Effector memory CD8-positive, alpha-beta T cell (primary cell): ENCODE data around the gene BMPR2.
"Not testable (repeated sequence)": the region's sequence is repeated elsewhere in the genome, so short reads cannot be mapped to it uniquely, and the experiment has no call there.

Experiments
- ATAC-seq: fragments of 150-1000 bp; cut with Tn5 transposase; replicated peaks from 2 replicates; pipeline ENCODE4 v1.10.0; 2021; ENCODE audit warnings: mild to moderate bottlenecking, moderate library complexity
- DNase-seq, 3 experiments: peaks; one replicate each; pipeline ENCODE4 v3.0.0; 2021
- H3K27ac Mint-ChIP-seq, 2 donors: one replicate each; pipeline ENCODE4 v1.8.0; 2022; ENCODE audit warnings: mild to moderate bottlenecking in 2 of 2, mixed read lengths in 2 of 2, moderate library complexity in 2 of 2
- H3K27me3 Mint-ChIP-seq, 2 donors: one replicate each; pipeline ENCODE4 v1.8.0; 2022; ENCODE audit warnings: mixed read lengths in 2 of 2
- H3K36me3 Mint-ChIP-seq: one replicate; pipeline ENCODE4 v1.8.0; 2022; ENCODE audit warnings: mild to moderate bottlenecking, moderate library complexity, mixed read lengths; ENCODE audit not compliant: insufficient read depth
- H3K4me1 Mint-ChIP-seq, 2 donors: one replicate each; pipeline ENCODE4 v1.8.0; 2022; ENCODE audit warnings: low read depth in 2 of 2, mixed read lengths in 2 of 2
- H3K4me3 Mint-ChIP-seq, 2 donors: one replicate each; pipeline ENCODE4 v1.8.0; 2022; ENCODE audit warnings: mild to moderate bottlenecking in 2 of 2, mixed read lengths in 2 of 2, moderate library complexity in 2 of 2
- H3K9me3 Mint-ChIP-seq, 2 donors: one replicate each; pipeline ENCODE4 v1.8.0; 2022; ENCODE audit warnings: mixed read lengths in 2 of 2

BMPR2 gene

DNA sequence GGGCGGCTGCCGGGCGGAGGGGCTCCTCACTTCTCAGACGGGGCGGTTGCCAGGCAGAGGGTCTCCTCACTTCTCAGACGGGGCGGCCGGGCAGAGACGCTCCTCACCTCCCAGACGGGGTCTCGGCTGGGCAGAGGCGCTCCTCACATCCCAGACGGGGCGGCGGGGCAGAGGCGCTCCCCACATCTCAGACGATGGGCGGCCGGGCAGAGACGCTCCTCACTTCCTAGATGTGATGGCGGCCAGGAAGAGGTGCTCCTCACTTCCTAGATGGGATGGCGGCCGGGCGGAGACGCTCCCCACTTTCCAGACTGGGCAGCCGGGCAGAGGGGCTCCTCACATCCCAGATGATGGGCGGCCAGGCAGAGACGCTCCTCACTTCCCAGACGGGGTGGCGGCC is 159.2 kb downstream of the BMPR2 start:
- ATAC-seq, H3K27me3 Mint-ChIP-seq, H3K9me3 Mint-ChIP-seq, H3K27ac Mint-ChIP-seq, H3K4me3 Mint-ChIP-seq, DNase-seq, H3K4me1 Mint-ChIP-seq: not testable (repeated sequence)
- peaks cover 11% of the 10 kb centered on the region for H3K36me3 Mint-ChIP-seq

DNA sequence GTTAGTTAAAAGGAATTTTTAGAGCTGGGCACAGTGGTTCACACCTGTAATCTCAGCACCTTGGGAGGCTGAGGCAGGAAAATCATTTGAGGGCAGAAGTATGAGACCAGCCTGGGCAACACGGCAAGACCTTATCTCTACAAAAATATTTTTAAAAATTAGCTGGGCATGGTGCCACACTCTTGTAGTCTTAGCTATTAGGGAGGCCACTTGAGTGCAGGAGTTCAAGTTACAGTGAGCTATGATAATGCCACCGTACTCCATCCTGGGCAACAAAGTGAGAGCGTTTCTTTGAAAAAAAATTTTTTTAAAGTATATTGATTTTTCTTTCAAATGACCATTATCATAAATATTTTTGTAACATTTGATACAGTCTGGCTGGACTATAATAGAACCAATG is 165.0 kb downstream of the BMPR2 start:
- ATAC-seq (no peak), DNase-seq (no peak)
- Mint-ChIP-seq H3K4me1 (peaks cover 0 to 4% of the 10 kb centered on the region in 2 donors), H3K27me3 (no peaks in the 10 kb centered on the region), H3K27ac (no peak overlapping the region), H3K36me3 (peaks cover 3% of the 10 kb centered on the region), H3K4me3 (no peak overlapping the region), H3K9me3 (no peaks in the 10 kb centered on the region)

GRCh38 chr2:202542142-202542541 is 166.0 kb downstream of the BMPR2 start:
- no peaks in the 10 kb centered on the region for H3K9me3 Mint-ChIP-seq
- H3K4me3 Mint-ChIP-seq: no peak overlapping the region
- DNase-seq: no peak
- H3K36me3 Mint-ChIP-seq: peaks cover 3% of the 10 kb centered on the region
- no peak overlapping the region for H3K27ac Mint-ChIP-seq
- no peaks in the 10 kb centered on the region for H3K27me3 Mint-ChIP-seq
- ATAC-seq: no peak
- H3K4me1 Mint-ChIP-seq: peaks cover 0 to 4% of the 10 kb centered on the region in 2 donors

GRCh38 chr2:202545523-202545922 is 169.4 kb downstream of the BMPR2 start:
- ATAC-seq: no peak
- no peaks in the 10 kb centered on the region for H3K27me3 Mint-ChIP-seq
- no peaks in the 10 kb centered on the region for H3K4me1 Mint-ChIP-seq
- no peak for DNase-seq
- no peaks in the 10 kb centered on the region for H3K9me3 Mint-ChIP-seq
- no peak overlapping the region for H3K27ac Mint-ChIP-seq
- H3K4me3 Mint-ChIP-seq: no peak overlapping the region
- H3K36me3 Mint-ChIP-seq: peaks cover 3% of the 10 kb centered on the region

GRCh38 chr2:202545931-202546330 is 169.8 kb downstream of the BMPR2 start:
- H3K27ac Mint-ChIP-seq: no peak overlapping the region
- DNase-seq (no peak), ATAC-seq (no peak)
- H3K9me3 Mint-ChIP-seq: no peaks in the 10 kb centered on the region
- H3K27me3 Mint-ChIP-seq: no peaks in the 10 kb centered on the region
- H3K36me3 Mint-ChIP-seq: peaks cover 3% of the 10 kb centered on the region
- H3K4me1 Mint-ChIP-seq: no peaks in the 10 kb centered on the region
- H3K4me3 Mint-ChIP-seq: no peak overlapping the region

DNA sequence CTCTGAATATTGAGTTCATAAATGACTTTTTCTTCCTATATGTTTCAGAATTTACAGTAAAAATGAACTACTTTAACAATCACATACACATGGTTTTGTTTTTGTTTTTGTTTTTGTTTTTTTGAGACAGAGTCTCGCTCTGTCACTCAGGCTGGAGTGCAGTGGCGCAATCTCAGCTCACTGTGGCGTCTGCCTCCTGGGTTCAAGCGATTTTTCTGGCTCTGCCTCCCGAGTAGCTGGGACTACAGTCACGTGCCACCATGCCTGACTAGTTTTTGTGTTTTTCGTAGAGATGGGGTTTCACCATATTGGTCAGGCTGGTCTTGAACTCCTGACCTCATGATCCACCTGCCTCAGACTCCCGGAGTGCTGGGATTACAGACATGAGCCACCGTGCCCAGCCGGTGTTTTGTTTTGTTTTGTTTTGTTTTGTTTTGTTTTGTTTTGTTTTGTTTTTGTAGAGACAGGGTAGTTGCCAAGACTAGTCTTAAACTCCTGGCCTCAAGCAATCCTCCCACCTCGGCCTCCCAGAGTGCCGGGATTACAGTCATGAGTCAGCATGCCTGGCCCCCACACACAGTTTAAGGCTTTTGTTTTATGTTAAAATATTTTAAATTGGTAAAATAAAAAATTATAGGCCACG is 170.5 kb downstream of the BMPR2 start:
- not testable (repeated sequence) for H3K4me1 Mint-ChIP-seq, DNase-seq, H3K36me3 Mint-ChIP-seq, H3K9me3 Mint-ChIP-seq, H3K4me3 Mint-ChIP-seq, H3K27me3 Mint-ChIP-seq, H3K27ac Mint-ChIP-seq, ATAC-seq

DNA sequence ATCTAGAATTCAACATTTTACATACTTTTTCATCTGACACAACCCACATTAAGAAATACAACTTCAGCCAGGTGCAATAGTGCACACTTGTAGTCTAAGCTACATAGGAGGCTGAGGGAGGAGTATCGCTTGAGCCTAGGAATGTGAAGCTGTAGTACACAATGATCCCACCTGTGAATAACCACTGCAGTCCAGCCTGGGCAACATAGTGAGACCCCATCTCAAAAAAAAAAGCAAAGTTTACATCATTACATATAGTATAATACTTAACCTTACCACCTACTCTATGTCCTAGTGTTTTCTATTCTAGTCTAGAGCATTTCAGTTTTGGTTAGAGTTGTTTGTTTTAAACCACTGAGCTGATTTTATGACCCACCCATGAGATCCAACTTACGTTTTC is 172.1 kb downstream of the BMPR2 start:
- H3K4me1 Mint-ChIP-seq: no peaks in the 10 kb centered on the region
- H3K27ac Mint-ChIP-seq: no peak overlapping the region
- no peak for ATAC-seq

DNA sequence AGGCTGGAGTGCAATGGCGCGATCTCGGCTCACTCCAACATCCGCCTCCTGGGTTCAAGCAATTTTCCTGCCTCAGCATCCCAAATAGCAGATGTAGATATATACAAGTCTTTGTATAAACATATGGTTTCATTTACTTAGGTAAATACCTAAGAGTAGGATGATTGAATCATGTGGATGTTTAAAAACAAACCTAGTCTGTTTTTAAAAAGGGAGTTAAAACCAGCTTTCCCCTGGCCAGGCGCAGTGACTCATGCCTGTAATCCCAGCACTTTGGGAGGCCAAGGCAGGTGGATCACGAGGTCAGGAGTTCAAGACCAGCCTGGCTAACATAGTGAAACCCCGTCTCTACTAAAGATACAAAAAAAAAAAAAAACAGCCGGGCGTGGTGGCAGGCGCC is 174.9 kb downstream of the BMPR2 start:
- not testable (repeated sequence) for H3K4me1 Mint-ChIP-seq, H3K27me3 Mint-ChIP-seq, H3K4me3 Mint-ChIP-seq, DNase-seq, H3K9me3 Mint-ChIP-seq, ATAC-seq, H3K27ac Mint-ChIP-seq
- H3K36me3 Mint-ChIP-seq: peaks cover 20% of the 10 kb centered on the region

More for the DNA sequence above, 172.1 kb downstream of the BMPR2 start:
- H3K9me3 Mint-ChIP-seq: no peaks in the 10 kb centered on the region
- H3K36me3 Mint-ChIP-seq: peaks cover 7% of the 10 kb centered on the region
- no peak for DNase-seq
- no peak overlapping the region for H3K4me3 Mint-ChIP-seq
- no peaks in the 10 kb centered on the region for H3K27me3 Mint-ChIP-seq

DNA sequence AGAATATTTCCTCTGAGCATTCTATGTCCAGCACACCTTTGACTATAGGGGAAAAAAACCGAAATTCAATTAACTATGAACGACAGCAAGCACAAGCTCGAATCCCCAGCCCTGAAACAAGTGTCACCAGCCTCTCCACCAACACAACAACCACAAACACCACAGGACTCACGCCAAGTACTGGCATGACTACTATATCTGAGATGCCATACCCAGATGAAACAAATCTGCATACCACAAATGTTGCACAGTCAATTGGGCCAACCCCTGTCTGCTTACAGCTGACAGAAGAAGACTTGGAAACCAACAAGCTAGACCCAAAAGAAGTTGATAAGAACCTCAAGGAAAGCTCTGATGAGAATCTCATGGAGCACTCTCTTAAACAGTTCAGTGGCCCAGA is 179.2 kb downstream of the BMPR2 start:
- no peaks in the 10 kb centered on the region for H3K9me3 Mint-ChIP-seq
- DNase-seq (no peak), ATAC-seq (no peak)
- H3K4me3 Mint-ChIP-seq: no peak overlapping the region
- no peaks in the 10 kb centered on the region for H3K27me3 Mint-ChIP-seq
- H3K27ac Mint-ChIP-seq: no peak overlapping the region
- H3K4me1 Mint-ChIP-seq: peaks cover 0 to 6% of the 10 kb centered on the region in 2 donors
- H3K36me3 Mint-ChIP-seq: peaks cover 43% of the 10 kb centered on the region

DNA sequence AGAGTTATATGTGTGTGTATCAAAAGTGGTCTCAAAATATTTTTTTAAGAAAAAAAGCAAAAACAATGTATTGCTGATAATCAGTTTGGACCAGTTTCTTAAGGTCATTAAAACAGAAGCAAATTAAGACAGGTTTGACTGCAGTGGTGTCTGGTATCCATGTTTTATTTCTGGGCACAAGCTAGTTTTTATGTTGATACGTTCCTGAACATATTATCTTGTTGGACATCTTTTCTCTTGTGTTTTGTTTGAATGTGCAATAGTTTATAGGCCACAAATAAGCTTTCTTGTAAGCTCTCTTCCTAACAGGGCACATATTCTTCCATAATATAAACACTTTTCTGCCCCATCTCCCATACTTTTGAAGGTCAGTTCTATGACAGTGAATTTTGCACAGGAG is 184.1 kb downstream of the BMPR2 start:
- H3K27me3 Mint-ChIP-seq: no peaks in the 10 kb centered on the region
- H3K4me3 Mint-ChIP-seq: no peak overlapping the region
- no peak overlapping the region for H3K27ac Mint-ChIP-seq
- H3K36me3 Mint-ChIP-seq: peaks cover 26% of the 10 kb centered on the region
- ATAC-seq (no peak), DNase-seq (no peak)
- H3K4me1 Mint-ChIP-seq: peaks cover 0 to 6% of the 10 kb centered on the region in 2 donors
- no peaks in the 10 kb centered on the region for H3K9me3 Mint-ChIP-seq

DNA sequence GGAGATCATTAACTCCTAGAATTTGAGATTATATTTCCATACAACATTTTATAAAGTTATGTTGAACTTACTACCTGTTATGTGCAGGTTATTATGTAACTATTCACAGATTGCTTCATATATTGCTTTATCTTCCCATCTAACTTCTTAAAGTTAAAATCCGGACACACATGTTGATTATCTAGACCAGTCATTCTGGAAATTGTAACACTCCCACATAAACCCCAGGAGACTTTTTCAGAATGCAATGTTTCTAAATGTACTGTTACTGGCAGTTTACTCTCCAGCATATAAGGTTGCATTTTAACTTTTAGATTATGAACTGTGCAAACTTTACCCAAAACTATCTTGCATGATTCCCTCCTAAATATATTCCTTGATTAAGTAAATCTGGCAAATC is 188.1 kb downstream of the BMPR2 start:
- Mint-ChIP-seq H3K9me3 (no peaks in the 10 kb centered on the region), H3K27me3 (no peaks in the 10 kb centered on the region), H3K4me3 (no peak overlapping the region), H3K27ac (no peak overlapping the region), H3K4me1 (no peaks in the 10 kb centered on the region), H3K36me3 (peaks cover 8% of the 10 kb centered on the region)
- no peak for ATAC-seq
- no peak for DNase-seq

DNA sequence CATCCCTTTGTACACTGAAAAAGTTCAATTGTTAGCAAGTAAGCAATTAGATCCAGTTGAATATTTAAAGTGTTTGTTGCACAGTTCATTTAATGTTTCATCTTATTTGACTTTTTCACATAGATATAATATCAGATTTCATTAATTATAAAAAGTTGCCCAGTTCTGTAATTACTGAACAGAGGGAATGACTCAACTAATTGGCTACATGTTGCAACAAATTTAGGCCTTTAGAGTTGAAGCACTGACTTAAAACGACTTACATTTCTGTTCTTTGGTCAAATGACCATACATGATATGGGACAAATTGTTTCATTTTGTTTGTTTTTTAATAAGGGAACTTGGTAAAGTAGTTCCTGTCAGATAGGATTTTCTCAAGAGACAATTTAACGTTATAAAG is 190.2 kb downstream of the BMPR2 start:
- Mint-ChIP-seq H3K36me3 (peaks cover under 1% of the 10 kb centered on the region), H3K9me3 (no peaks in the 10 kb centered on the region), H3K27ac (no peak overlapping the region), H3K4me1 (no peaks in the 10 kb centered on the region), H3K4me3 (no peak overlapping the region), H3K27me3 (no peaks in the 10 kb centered on the region)
- ATAC-seq (no peak), DNase-seq (no peak)

DNA sequence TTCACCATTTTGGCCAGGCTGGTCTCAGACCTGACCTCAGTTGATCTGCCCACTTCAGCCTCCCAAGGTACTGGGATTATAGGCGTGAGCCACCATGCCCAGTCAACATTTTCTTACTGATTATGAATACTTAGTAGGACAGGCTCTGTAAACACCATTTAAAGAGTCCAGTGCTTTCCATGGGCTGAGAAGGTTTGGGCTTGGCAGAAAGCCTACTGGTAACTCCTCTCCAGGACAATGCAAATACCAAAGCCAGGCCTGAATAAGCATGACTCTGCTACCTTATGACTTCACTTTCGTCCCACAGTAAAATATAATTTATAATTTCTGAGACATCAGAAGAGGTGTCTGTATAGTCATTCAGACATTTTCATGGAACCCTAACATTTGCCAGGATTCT is 198.4 kb downstream of the BMPR2 start:
- no peaks in the 10 kb centered on the region for H3K9me3 Mint-ChIP-seq
- H3K27me3 Mint-ChIP-seq: no peaks in the 10 kb centered on the region
- DNase-seq (no peak), ATAC-seq (no peak)
- no peak overlapping the region for H3K4me3 Mint-ChIP-seq
- no peak overlapping the region for H3K27ac Mint-ChIP-seq
- no peaks in the 10 kb centered on the region for H3K36me3 Mint-ChIP-seq
- no peaks in the 10 kb centered on the region for H3K4me1 Mint-ChIP-seq

DNA sequence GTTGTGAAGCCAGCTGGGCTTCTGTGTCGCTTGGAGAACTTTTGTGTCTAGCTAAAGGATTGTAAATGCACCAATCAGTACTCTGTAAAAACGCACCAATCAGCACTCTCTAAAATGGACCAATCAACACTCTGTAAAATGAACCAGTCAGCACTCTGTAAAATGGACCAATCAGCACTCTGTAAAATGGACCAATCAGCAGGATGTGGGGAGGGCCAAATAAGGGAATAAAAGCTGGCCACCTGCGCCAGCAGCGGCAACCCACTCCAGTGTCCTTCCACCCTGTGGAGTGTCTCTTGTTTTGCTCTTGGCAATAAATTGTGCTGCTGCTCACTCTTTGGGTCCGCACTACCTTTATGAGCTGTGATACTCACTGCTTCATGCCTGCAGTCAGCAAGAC is 199.1 kb downstream of the BMPR2 start:
- not testable (repeated sequence) for H3K27ac Mint-ChIP-seq, H3K36me3 Mint-ChIP-seq, ATAC-seq, DNase-seq, H3K27me3 Mint-ChIP-seq, H3K4me1 Mint-ChIP-seq, H3K9me3 Mint-ChIP-seq, H3K4me3 Mint-ChIP-seq
